Vagina (tissue), 2 donors: ENCODE measurements around the gene GNAO1.
"Not testable (repeated sequence)": the region's sequence is repeated elsewhere in the genome, so short reads cannot be mapped to it uniquely, and the experiment has no call there.

Source experiments
- POLR2A ChIP-seq, 2 donors: fragments of 450-650 bp; IDR thresholded peaks; one replicate each; pipeline ENCODE4 v1.6.1; 2017; ENCODE audit warnings: antibody characterized with exemption in 2 of 2, mild to moderate bottlenecking in 2 of 2, moderate library complexity in 2 of 2
- POLR2AphosphoS5 ChIP-seq, 2 donors: sonication (generic); formaldehyde crosslinking; IDR thresholded peaks; one replicate each; pipeline ENCODE4 v1.9.0; 2017; ENCODE audit warnings: antibody characterized with exemption in 2 of 2, mild to moderate bottlenecking in 2 of 2, low read depth in 1 of 2; ENCODE audit not compliant: insufficient read depth in 1 of 2
- TF ChIP-seq, protein P1 (sequence below), 3 experiments: fragments of 450-650 bp in 2 of 3; fragments of 200-600 bp in 1 of 3; sonication (generic) in 1 of 3; IDR thresholded peaks; one replicate each; pipeline ENCODE4 v1.5.1; 2017 to 2019; ENCODE audit warnings: antibody characterized with exemption in 3 of 3, mild to moderate bottlenecking in 2 of 3, moderate library complexity in 2 of 3

DNA sequence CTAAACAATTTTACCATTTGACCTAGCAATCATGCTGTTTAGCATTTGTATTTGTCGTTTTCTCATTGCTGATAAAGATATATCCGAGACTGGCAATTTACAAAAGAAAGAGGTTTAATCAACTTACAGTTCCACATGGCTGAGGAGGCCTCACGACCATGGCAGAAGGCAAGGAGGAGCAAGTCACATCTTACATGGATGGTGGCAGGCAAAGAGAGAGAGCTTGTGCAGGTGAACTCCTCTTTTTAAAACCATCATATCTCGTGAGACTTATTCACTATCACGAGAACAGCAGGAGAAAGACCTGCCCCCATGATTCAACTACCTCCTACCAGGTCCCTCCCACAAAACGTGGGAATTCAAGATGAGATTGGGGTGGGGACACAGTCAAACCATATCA lies 187.8 kb downstream of the GNAO1 start:
- TF ChIP-seq, protein P1, sequence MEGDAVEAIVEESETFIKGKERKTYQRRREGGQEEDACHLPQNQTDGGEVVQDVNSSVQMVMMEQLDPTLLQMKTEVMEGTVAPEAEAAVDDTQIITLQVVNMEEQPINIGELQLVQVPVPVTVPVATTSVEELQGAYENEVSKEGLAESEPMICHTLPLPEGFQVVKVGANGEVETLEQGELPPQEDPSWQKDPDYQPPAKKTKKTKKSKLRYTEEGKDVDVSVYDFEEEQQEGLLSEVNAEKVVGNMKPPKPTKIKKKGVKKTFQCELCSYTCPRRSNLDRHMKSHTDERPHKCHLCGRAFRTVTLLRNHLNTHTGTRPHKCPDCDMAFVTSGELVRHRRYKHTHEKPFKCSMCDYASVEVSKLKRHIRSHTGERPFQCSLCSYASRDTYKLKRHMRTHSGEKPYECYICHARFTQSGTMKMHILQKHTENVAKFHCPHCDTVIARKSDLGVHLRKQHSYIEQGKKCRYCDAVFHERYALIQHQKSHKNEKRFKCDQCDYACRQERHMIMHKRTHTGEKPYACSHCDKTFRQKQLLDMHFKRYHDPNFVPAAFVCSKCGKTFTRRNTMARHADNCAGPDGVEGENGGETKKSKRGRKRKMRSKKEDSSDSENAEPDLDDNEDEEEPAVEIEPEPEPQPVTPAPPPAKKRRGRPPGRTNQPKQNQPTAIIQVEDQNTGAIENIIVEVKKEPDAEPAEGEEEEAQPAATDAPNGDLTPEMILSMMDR (IDR thresholded peaks at IDR 0.05) = not testable (repeated sequence)
- TF ChIP-seq POLR2A (IDR thresholded peaks at IDR 0.05); POLR2AphosphoS5 (IDR thresholded peaks at IDR 0.05; ENCODE audit: insufficient read depth in 1 of 2, low read depth in 1 of 2): not testable (repeated sequence)
